Adrenal gland (tissue), 12 donors: ENCODE measurements around the gene FAR2. TPM values are rescaled to one million over a fixed set of nuclear protein-coding genes. Genes with fewer than 3 reads are reported as not detected.

ENCODE experiments used
- DNase-seq, 7 donors: peaks; one replicate each; pipeline ENCODE4 v3.0.0-alpha.2; 2019 to 2020
- H3K27ac ChIP-seq, 5 donors: fragments of 200-600 bp; sonication (generic) in 4 of 5; 1 replicate in 3 of 5; 2 replicates in 2 of 5; pipeline versions ENCODE4 v1.5.1 to v1.8.0; 2016 to 2020; ENCODE audit warnings: mild to moderate bottlenecking in 1 of 5
- H3K27me3 ChIP-seq: fragments of 200-600 bp; 2 replicates; pipeline ENCODE4 v1.8.0; 2021
- H3K36me3 ChIP-seq, 2 donors: fragments of 200-600 bp; replicated peaks in 1 of 2; 1 replicate in 1 of 2; 2 replicates in 1 of 2; pipeline versions ENCODE4 v1.5.1 to v1.8.0; 2018 to 2022
- H3K4me1 ChIP-seq, 2 donors: fragments of 200-600 bp; replicated peaks in 1 of 2; 1 replicate in 1 of 2; 2 replicates in 1 of 2; pipeline versions ENCODE4 v1.5.1 to v1.8.0; 2018 to 2021
- H3K4me3 ChIP-seq, 4 donors: fragments of 200-600 bp; sonication (generic) in 3 of 4; one replicate each; pipeline ENCODE4 v1.5.1; 2016 to 2018
- H3K9me3 ChIP-seq, 3 donors: fragments of 200-600 bp; sonication (generic) in 1 of 3; replicated peaks in 1 of 3; 1 replicate in 2 of 3; 2 replicates in 1 of 3; pipeline versions ENCODE4 v1.5.1 to v1.8.0; 2016 to 2021
- CTCF ChIP-seq, 6 experiments: fragments of 450-650 bp in 4 of 6; fragments of 200-600 bp in 2 of 6; sonication (generic) in 1 of 6; IDR thresholded peaks; 1 replicate in 5 of 6; 2 replicates in 1 of 6; pipeline versions ENCODE4 v1.5.1 to v1.8.0; 2016 to 2021; ENCODE audit warnings: antibody characterized with exemption in 6 of 6, mild to moderate bottlenecking in 2 of 6, moderate library complexity in 1 of 6
- POLR2A ChIP-seq, 2 donors: fragments of 450-650 bp; IDR thresholded peaks; one replicate each; pipeline ENCODE4 v1.6.1; 2017; ENCODE audit warnings: antibody characterized with exemption in 2 of 2, mild to moderate bottlenecking in 2 of 2, moderate library complexity in 1 of 2
- WGBS, 4 donors: extraction: QIAGEN DNeasy Blood & Tissue Kit in 2 of 4; methylation state at CpG; one replicate each; pipeline versions ENCODE4 v1.1.5 to v1.1.7; 2013 to 2017; 5-methylcytosine and 5-hydroxymethylcytosine counted together
- intact Hi-C, 2 donors: fragments of 100-400 bp; cut with DNase I; formaldehyde crosslinking; loops; one replicate each; pipeline versions ENCODE4 v1.14.1 to v1.15.0; 2022 to 2023
- polyA plus RNA-seq, 3 donors: library from polyadenylated mRNA; stranded (reverse); fragments of 200-250 nt in 2 of 3; fragments of 350-450 nt in 1 of 3; fragmentation: Illumina TruSeq in 1 of 3; extraction: RNeasy Lipid Tissue Mini Kit (QIAGEN cat#74804) in 1 of 3; gene quantifications; one replicate each; pipeline ENCODE4 v1.2.3, GENCODE V29; 2013 to 2014
- total RNA-seq, 9 donors: library from RNA; depleted of rRNA in 4 of 9; stranded (reverse); fragments of >200 nt in 4 of 9; fragments of 120-200 nt in 1 of 9; fragmentation: NEBNext Ultra II Directional in 1 of 9; extraction: Animal tissue kit (Norgen Biotek cat#: 25700) in 1 of 9; gene quantifications; one replicate each; pipeline versions ENCODE4 v1.1.0 to v1.2.4, GENCODE V29; 2013 to 2023
- donor health status: healthy with polysubstance abuse.
- donor health status: Bipolar disorder and iron deficiency.
- donor health status: DM: yes; HTN: yes; CAD: no.
- donor health status: DM: no; HTN: no; CAD: no.
- donor health status: DM: no; HTN: no; CAD: no.
- donor health status: DM: yes; HTN: yes; CAD: no.

The FAR2 gene
- total and polyA plus RNA-seq, 12 donors, result 1.9 to 10.3 (median 4.9) TPM

GRCh38 chr12:29269706-29270408, 120.8 kb downstream of the FAR2 start:
- 81 to 85% (median 82%) methylated on average over 5 of the region's 5 CpGs for WGBS, 4 donors
- H3K36me3 ChIP-seq, result no peaks in the 10 kb centered on the region
- H3K9me3 ChIP-seq, result no peaks in the 10 kb centered on the region
- DNase-seq, result no peak
- H3K27ac ChIP-seq, result no peak overlapping the region
- H3K4me3 ChIP-seq, result no peak overlapping the region
- intact Hi-C loops, result no loop called here
- no peaks in the 10 kb centered on the region for H3K4me1 ChIP-seq
- TF ChIP-seq CTCF (IDR thresholded peaks at IDR 0.05) (no peak), POLR2A (IDR thresholded peaks at IDR 0.05) (no peak)
- H3K27me3 ChIP-seq, result no peaks in the 10 kb centered on the region

- Histone ChIP-seq H3K4me1 (no peaks in the 10 kb centered on the region), H3K9me3 (no peaks in the 10 kb centered on the region), H3K27me3 (no peaks in the 10 kb centered on the region), H3K36me3 (no peaks in the 10 kb centered on the region), H3K4me3 (no peak overlapping the region), H3K27ac (no peak overlapping the region)
- TF ChIP-seq POLR2A (IDR thresholded peaks at IDR 0.05) (no peak), CTCF (IDR thresholded peaks at IDR 0.05) (no peak)
- intact Hi-C loops, result no loop called here
- no peak for DNase-seq
- 86 to 98% (median 94%) methylated on average over 5 of the region's 5 CpGs for WGBS, 4 donors
Measured at GRCh38 chr12:29270446-29270845, 121.4 kb downstream of the FAR2 start.

GRCh38 chr12:29273178-29273843, 124.2 kb downstream of the FAR2 start:
- H3K4me1 ChIP-seq, result no peaks in the 10 kb centered on the region
- TF ChIP-seq POLR2A (IDR thresholded peaks at IDR 0.05), result no peak
- no peak for TF ChIP-seq CTCF (IDR thresholded peaks at IDR 0.05)
- no peaks in the 10 kb centered on the region for H3K36me3 ChIP-seq
- H3K27ac ChIP-seq, result no peak overlapping the region
- DNase-seq, result no peak
- H3K27me3 ChIP-seq, result no peaks in the 10 kb centered on the region
- H3K4me3 ChIP-seq, result no peak overlapping the region
- no peaks in the 10 kb centered on the region for H3K9me3 ChIP-seq
- 70 to 100% (median 81%) methylated on average over 1 to 7 of the region's 7 CpGs for WGBS, 4 donors
- intact Hi-C loops, result no loop called here

GRCh38 chr12:29275834-29276233, 126.8 kb downstream of the FAR2 start:
- intact Hi-C loops, result no loop called here
- WGBS, 4 donors, result 79 to 96% (median 93%) methylated on average over 3 of the region's 3 CpGs
- H3K4me1 ChIP-seq, result peaks cover 0 to 5% of the 10 kb centered on the region in 2 donors
- H3K27me3 ChIP-seq, result no peaks in the 10 kb centered on the region
- H3K36me3 ChIP-seq, result no peaks in the 10 kb centered on the region
- no peak overlapping the region for H3K27ac ChIP-seq
- no peak overlapping the region for H3K4me3 ChIP-seq
- no peak for TF ChIP-seq POLR2A (IDR thresholded peaks at IDR 0.05)
- H3K9me3 ChIP-seq, result no peaks in the 10 kb centered on the region
- DNase-seq, result no peak
